ENCODE results near the gene CYB561D1.

Gene CYB561D1

GRCh38 chr1:109447524-109447923 is 46.4 kb upstream of the CYB561D1 start:
- H3K79me2 ChIP-seq (ENCODE audit: insufficient read depth, low read length) = no peaks in the 10 kb centered on the region
- H3F3A ChIP-seq (ENCODE audit: insufficient read depth, low read length) = no peaks in the 10 kb centered on the region
- H3K27me3 ChIP-seq (ENCODE audit: insufficient read depth, low read length) = 0 out of 2 replicates have a peak, but pooled peaks cover 4% of the 10 kb centered on the region
- TF ChIP-seq CTCF (IDR thresholded peaks at IDR 0.05; ENCODE audit: low read length) (no peak), EZH2 (IDR thresholded peaks at IDR 0.05; ENCODE audit: borderline replicate concordance, low read length) (no peak)
- no peak overlapping the region for H2AFZ ChIP-seq (ENCODE audit: low read length)
- 0 out of 2 replicates have a peak, but pooled peaks cover 5% of the 10 kb centered on the region for H3K9me3 ChIP-seq (ENCODE audit: low read length)
- no peak overlapping the region for H3K4me2 ChIP-seq (ENCODE audit: low read length)
- no peaks in the 10 kb centered on the region for H3K36me3 ChIP-seq (ENCODE audit: insufficient read depth, low read length)
- H3K4me1 ChIP-seq (ENCODE audit: insufficient read depth, low read length, severe bottlenecking) = no peaks in the 10 kb centered on the region
- no peak overlapping the region for H3K27ac ChIP-seq (ENCODE audit: low read depth, low read length, poor library complexity, severe bottlenecking)
- no peak overlapping the region for H3K9ac ChIP-seq (ENCODE audit: low read length)
- no peaks in the 10 kb centered on the region for H3K9me2 ChIP-seq (ENCODE audit: low read depth, low read length)
- H3K4me3 ChIP-seq (ENCODE audit: low read depth, low read length, poor library complexity, severe bottlenecking) = no peak overlapping the region
- H4K20me1 ChIP-seq (ENCODE audit: insufficient read depth, low read length) = no peaks in the 10 kb centered on the region

GRCh38 chr1:109454497-109455133 is 39.3 kb upstream of the CYB561D1 start:
- peaks cover 20% of the 10 kb centered on the region; the same call in 1 of the 2 replicates for H3K9me3 ChIP-seq (ENCODE audit: low read length)
- no peaks in the 10 kb centered on the region for H3K27me3 ChIP-seq (ENCODE audit: insufficient read depth, low read length)
- H3F3A ChIP-seq (ENCODE audit: insufficient read depth, low read length) = no peaks in the 10 kb centered on the region
- H3K4me1 ChIP-seq (ENCODE audit: insufficient read depth, low read length, severe bottlenecking) = no peaks in the 10 kb centered on the region
- no peak overlapping the region for H3K4me3 ChIP-seq (ENCODE audit: low read depth, low read length, poor library complexity, severe bottlenecking)
- TF ChIP-seq EZH2 (IDR thresholded peaks at IDR 0.05; ENCODE audit: borderline replicate concordance, low read length) = no peak
- TF ChIP-seq CTCF (IDR thresholded peaks at IDR 0.05; ENCODE audit: low read length) = no peak
- no peaks in the 10 kb centered on the region for H4K20me1 ChIP-seq (ENCODE audit: insufficient read depth, low read length)
- no peaks in the 10 kb centered on the region for H3K9me2 ChIP-seq (ENCODE audit: low read depth, low read length)
- no peak overlapping the region for H2AFZ ChIP-seq (ENCODE audit: low read length)
- no peaks in the 10 kb centered on the region for H3K79me2 ChIP-seq (ENCODE audit: insufficient read depth, low read length)
- H3K9ac ChIP-seq (ENCODE audit: low read length) = no peak overlapping the region
- H3K36me3 ChIP-seq (ENCODE audit: insufficient read depth, low read length) = no peaks in the 10 kb centered on the region
- no peak overlapping the region for H3K27ac ChIP-seq (ENCODE audit: low read depth, low read length, poor library complexity, severe bottlenecking)
- no peak overlapping the region for H3K4me2 ChIP-seq (ENCODE audit: low read length)

- Histone ChIP-seq H3F3A (ENCODE audit: insufficient read depth, low read length) (no peaks in the 10 kb centered on the region), H3K9me3 (ENCODE audit: low read length) (peaks cover 17% of the 10 kb centered on the region; the same call in 1 of the 2 replicates), H3K4me2 (ENCODE audit: low read length) (no peak overlapping the region), H4K20me1 (ENCODE audit: insufficient read depth, low read length) (no peaks in the 10 kb centered on the region), H3K36me3 (ENCODE audit: insufficient read depth, low read length) (no peaks in the 10 kb centered on the region), H3K27ac (ENCODE audit: low read depth, low read length, poor library complexity, severe bottlenecking) (no peak overlapping the region), H3K4me3 (ENCODE audit: low read depth, low read length, poor library complexity, severe bottlenecking) (no peak overlapping the region), H2AFZ (ENCODE audit: low read length) (no peak overlapping the region), H3K79me2 (ENCODE audit: insufficient read depth, low read length) (no peaks in the 10 kb centered on the region), H3K27me3 (ENCODE audit: insufficient read depth, low read length) (no peaks in the 10 kb centered on the region), H3K9me2 (ENCODE audit: low read depth, low read length) (no peaks in the 10 kb centered on the region), H3K9ac (ENCODE audit: low read length) (no peak overlapping the region), H3K4me1 (ENCODE audit: insufficient read depth, low read length, severe bottlenecking) (no peaks in the 10 kb centered on the region)
- TF ChIP-seq EZH2 (IDR thresholded peaks at IDR 0.05; ENCODE audit: borderline replicate concordance, low read length) = no peak
- no peak for TF ChIP-seq CTCF (IDR thresholded peaks at IDR 0.05; ENCODE audit: low read length)
These were observed 36.1 kb upstream of the CYB561D1 start for GRCh38 chr1:109457819-109458218.
